Astrocyte (in vitro differentiated cells and primary cell): ENCODE measurements around the gene SOX5. TPM values are rescaled to one million over a fixed set of nuclear protein-coding genes. Genes with fewer than 3 reads are reported as not detected.

Experiments
- DNase-seq: peaks from one replicate; pipeline ENCODE4 v3.0.0-alpha.2; 2010; ENCODE audit warnings: low read depth
- FAIRE-seq: peaks from 2 replicates; lab custom pipeline; 2011; peaks lifted over from hg19 to GRCh38; lab: Jason Lieb, UNC
- H2AFZ ChIP-seq: 2 replicates; pipeline ENCODE4 v1.6.0; 2012; ENCODE audit warnings: low read depth, low read length, inconsistent platforms
- H3K27ac ChIP-seq: 2 replicates; pipeline ENCODE4 v1.5.1; 2011; ENCODE audit warnings: low read depth, low read length, inconsistent platforms
- H3K27me3 ChIP-seq: 2 replicates; pipeline ENCODE4 v1.6.0; 2011; ENCODE audit warnings: low read length, inconsistent platforms; ENCODE audit not compliant: insufficient read depth
- H3K36me3 ChIP-seq: 2 replicates; pipeline ENCODE4 v1.5.1; 2011; ENCODE audit warnings: low read length, inconsistent platforms; ENCODE audit not compliant: insufficient read depth
- H3K4me1 ChIP-seq: 2 replicates; pipeline ENCODE4 v1.5.1; 2011; ENCODE audit warnings: low read length, inconsistent platforms; ENCODE audit not compliant: insufficient read depth
- H3K4me2 ChIP-seq: 2 replicates; pipeline ENCODE4 v1.6.0; 2012; ENCODE audit warnings: low read length, inconsistent platforms
- H3K4me3 ChIP-seq: 2 replicates; pipeline ENCODE4 v1.5.1; 2011; ENCODE audit warnings: low read depth, mild to moderate bottlenecking, low read length, inconsistent platforms; ENCODE audit not compliant: insufficient read depth
- H3K79me2 ChIP-seq: 2 replicates; pipeline ENCODE4 v1.6.0; 2012; ENCODE audit warnings: mild to moderate bottlenecking, low read length, inconsistent platforms; ENCODE audit not compliant: insufficient read depth
- H3K9ac ChIP-seq: 2 replicates; pipeline ENCODE4 v1.6.0; 2012; ENCODE audit warnings: mild to moderate bottlenecking, low read length, inconsistent platforms
- H3K9me3 ChIP-seq: 2 replicates; pipeline ENCODE4 v1.5.1; 2012; ENCODE audit warnings: low read depth, mild to moderate bottlenecking, low read length, inconsistent platforms; ENCODE audit not compliant: insufficient read depth
- H4K20me1 ChIP-seq: 2 replicates; pipeline ENCODE4 v1.6.0; 2012; ENCODE audit warnings: low read length, inconsistent platforms; ENCODE audit not compliant: insufficient read depth
- H3K27ac Mint-ChIP-seq: one replicate; pipeline ENCODE4 v1.8.0; 2021; ENCODE audit warnings: mild to moderate bottlenecking, mixed read lengths; ENCODE audit not compliant: unreplicated experiment
- H3K27me3 Mint-ChIP-seq: one replicate; pipeline ENCODE4 v1.8.0; 2021; ENCODE audit warnings: low read depth, mixed read lengths; ENCODE audit not compliant: unreplicated experiment
- H3K36me3 Mint-ChIP-seq: one replicate; pipeline ENCODE4 v1.8.0; 2021; ENCODE audit warnings: low read depth, mixed read lengths; ENCODE audit not compliant: unreplicated experiment
- H3K4me1 Mint-ChIP-seq: one replicate; pipeline ENCODE4 v1.8.0; 2021; ENCODE audit warnings: low read depth, mixed read lengths; ENCODE audit not compliant: unreplicated experiment
- H3K4me3 Mint-ChIP-seq: one replicate; pipeline ENCODE4 v1.8.0; 2021; ENCODE audit warnings: mild to moderate bottlenecking, moderate library complexity, mixed read lengths; ENCODE audit not compliant: unreplicated experiment
- H3K9me3 Mint-ChIP-seq: one replicate; pipeline ENCODE4 v1.8.0; 2021; ENCODE audit warnings: mild to moderate bottlenecking, mixed read lengths; ENCODE audit not compliant: unreplicated experiment
- CTCF ChIP-seq: IDR thresholded peaks from 2 replicates; pipeline ENCODE4 v1.5.1; 2011; ENCODE audit warnings: low read depth, mild to moderate bottlenecking, inconsistent platforms, low read length, moderate library complexity; ENCODE audit not compliant: insufficient read depth
- EZH2 ChIP-seq: IDR thresholded peaks from 2 replicates; pipeline ENCODE4 v1.6.1; 2012; ENCODE audit warnings: mild to moderate bottlenecking, low read length, inconsistent platforms; ENCODE audit not compliant: insufficient read depth
- total RNA-seq: library from RNA; stranded (reverse); gene quantifications from 2 replicates; pipeline ENCODE4 v1.2.1, GENCODE V29; 2021

The SOX5 gene
- total RNA-seq, 1 donor from 2014 or later = 13.7 TPM

GRCh38 chr12:23576372-23576771, 373.1 kb downstream of the SOX5 start:
- no peaks in the 10 kb centered on the region for H3K27me3 Mint-ChIP-seq
- H3K4me1 Mint-ChIP-seq = no peaks in the 10 kb centered on the region
- no peak overlapping the region for H3K4me3 ChIP-seq
- no peaks in the 10 kb centered on the region for H3K4me1 ChIP-seq
- FAIRE-seq (no peak), DNase-seq (no peak)
- H3K4me2 ChIP-seq = no peak overlapping the region
- no peaks in the 10 kb centered on the region for H3K79me2 ChIP-seq
- H3K27ac Mint-ChIP-seq = no peak overlapping the region
- no peaks in the 10 kb centered on the region for H4K20me1 ChIP-seq
- H3K4me3 Mint-ChIP-seq = no peak overlapping the region
- H3K9me3 Mint-ChIP-seq = no peaks in the 10 kb centered on the region
- H3K9ac ChIP-seq = no peak overlapping the region
- no peaks in the 10 kb centered on the region for H3K9me3 ChIP-seq
- H3K36me3 ChIP-seq = no peaks in the 10 kb centered on the region
- no peaks in the 10 kb centered on the region for H3K27me3 ChIP-seq
- no peak overlapping the region for H2AFZ ChIP-seq
- no peaks in the 10 kb centered on the region for H3K36me3 Mint-ChIP-seq
- TF ChIP-seq CTCF (no peak), EZH2 (no peak)
- no peak overlapping the region for H3K27ac ChIP-seq

- Mint-ChIP-seq H3K4me1 (no peaks in the 10 kb centered on the region), H3K4me3 (no peak overlapping the region), H3K36me3 (no peaks in the 10 kb centered on the region), H3K27me3 (no peaks in the 10 kb centered on the region), H3K9me3 (no peaks in the 10 kb centered on the region), H3K27ac (no peak overlapping the region)
- Histone ChIP-seq H3K27ac (no peak overlapping the region), H3K4me1 (no peaks in the 10 kb centered on the region), H3K4me2 (no peak overlapping the region), H3K27me3 (no peaks in the 10 kb centered on the region), H2AFZ (no peak overlapping the region), H3K9me3 (no peaks in the 10 kb centered on the region), H3K9ac (no peak overlapping the region), H4K20me1 (no peaks in the 10 kb centered on the region), H3K36me3 (no peaks in the 10 kb centered on the region), H3K4me3 (no peak overlapping the region), H3K79me2 (no peaks in the 10 kb centered on the region)
- FAIRE-seq = no peak
- no peak for DNase-seq
- TF ChIP-seq EZH2 (no peak), CTCF (no peak)
Observed at GRCh38 chr12:23569356-23569755, 380.1 kb downstream of the SOX5 start.

GRCh38 chr12:23566133-23566532, 383.3 kb downstream of the SOX5 start:
- no peak overlapping the region for H3K4me3 Mint-ChIP-seq
- Histone ChIP-seq H3K27me3 (no peaks in the 10 kb centered on the region), H3K9ac (no peak overlapping the region), H4K20me1 (no peaks in the 10 kb centered on the region), H3K79me2 (no peaks in the 10 kb centered on the region), H3K4me2 (no peak overlapping the region), H2AFZ (no peak overlapping the region), H3K36me3 (no peaks in the 10 kb centered on the region), H3K27ac (no peak overlapping the region), H3K9me3 (no peaks in the 10 kb centered on the region), H3K4me3 (no peak overlapping the region), H3K4me1 (no peaks in the 10 kb centered on the region)
- TF ChIP-seq EZH2 (no peak), CTCF (no peak)
- no peaks in the 10 kb centered on the region for H3K9me3 Mint-ChIP-seq
- no peak for DNase-seq
- H3K27me3 Mint-ChIP-seq = no peaks in the 10 kb centered on the region
- H3K36me3 Mint-ChIP-seq = no peaks in the 10 kb centered on the region
- H3K4me1 Mint-ChIP-seq = no peaks in the 10 kb centered on the region
- FAIRE-seq = no peak
- no peak overlapping the region for H3K27ac Mint-ChIP-seq
